DOHH2 (cell line): Measurements from ENCODE around the gene ECHS1.
"Not testable (repeated sequence)": the region's sequence is repeated elsewhere in the genome, so short reads cannot be mapped to it uniquely, and the experiment has no call there.

Source experiments
- H3F3A ChIP-seq: fragments of 200-600 bp; sonication (generic), shearing (Covaris generic); 2 replicates; pipeline ENCODE4 v1.6.0; 2016; ENCODE audit warnings: antibody characterized with exemption, mild to moderate bottlenecking; ENCODE audit not compliant: control insufficient read depth, insufficient read depth
- H3K27ac ChIP-seq: fragments of 200-600 bp; sonication (generic); 2 replicates; pipeline ENCODE4 v1.5.1; 2014; ENCODE audit warnings: low read depth, mild to moderate bottlenecking, low read length, moderate library complexity
- H3K27me3 ChIP-seq: fragments of 200-600 bp; sonication (generic); 2 replicates; pipeline ENCODE4 v1.6.1; 2014; ENCODE audit warnings: mild to moderate bottlenecking, low read length, mixed read lengths; ENCODE audit not compliant: control insufficient read depth
- H3K36me3 ChIP-seq: fragments of 200-600 bp; sonication (generic); 2 replicates; pipeline ENCODE4 v1.6.1; 2014; ENCODE audit warnings: mild to moderate bottlenecking, low read length, moderate library complexity, mixed read lengths; ENCODE audit not compliant: control insufficient read depth
- H3K4me1 ChIP-seq: fragments of 200-600 bp; sonication (generic); 2 replicates; pipeline ENCODE4 v1.6.1; 2014; ENCODE audit warnings: mild to moderate bottlenecking, low read length, mixed read lengths; ENCODE audit not compliant: control insufficient read depth
- H3K4me2 ChIP-seq: fragments of 200-600 bp; sonication (generic); 2 replicates; pipeline ENCODE4 v1.6.0; 2014; ENCODE audit warnings: mild to moderate bottlenecking, low read length, moderate library complexity
- H3K4me3 ChIP-seq: fragments of 200-600 bp; sonication (generic); 2 replicates; pipeline ENCODE4 v1.5.1; 2014; ENCODE audit warnings: mild to moderate bottlenecking, low read length, mixed read lengths
- H3K79me2 ChIP-seq: fragments of 200-600 bp; sonication (generic); 2 replicates; pipeline ENCODE4 v1.6.1; 2014; ENCODE audit warnings: mild to moderate bottlenecking, low read length, mixed read lengths; ENCODE audit not compliant: control insufficient read depth
- H3K9me2 ChIP-seq: fragments of 200-600 bp; sonication (generic); replicated peaks from 2 replicates; pipeline ENCODE4 v1.6.1; 2014; ENCODE audit warnings: mild to moderate bottlenecking, low read length, mixed read lengths; ENCODE audit not compliant: control insufficient read depth
- H3K9me3 ChIP-seq: fragments of 200-600 bp; sonication (generic); 2 replicates; pipeline ENCODE4 v1.6.1; 2014; ENCODE audit warnings: antibody characterized with exemption, low read length, mixed read lengths; ENCODE audit not compliant: control insufficient read depth, insufficient read depth
- H4K20me1 ChIP-seq: fragments of 200-600 bp; sonication (generic); 2 replicates; pipeline ENCODE4 v1.6.0; 2014; ENCODE audit warnings: low read depth, mild to moderate bottlenecking, antibody characterized with exemption, low read length, moderate library complexity; ENCODE audit not compliant: control insufficient read depth, insufficient read depth
- CTCF ChIP-seq: fragments of 200-600 bp; sonication (generic); IDR thresholded peaks from one replicate; pipeline ENCODE4 v1.5.1; 2014; ENCODE audit warnings: antibody characterized with exemption, mild to moderate bottlenecking, low read depth, low read length; ENCODE audit not compliant: poor library complexity, severe bottlenecking
- EZH2phosphoT487 ChIP-seq: fragments of 200-600 bp; sonication (generic); IDR thresholded peaks from 2 replicates; pipeline ENCODE4 v1.6.1; 2017; ENCODE audit warnings: borderline replicate concordance, mild to moderate bottlenecking, antibody characterized with exemption, low read length, moderate library complexity, mixed read lengths

ECHS1 gene

GRCh38 chr10:133418289-133418993, 45.3 kb upstream of the ECHS1 start:
- H3K4me1 ChIP-seq = no peaks in the 10 kb centered on the region
- no peak overlapping the region for H3K27ac ChIP-seq
- no peaks in the 10 kb centered on the region for H3K27me3 ChIP-seq
- no peaks in the 10 kb centered on the region for H3K9me2 ChIP-seq
- peaks cover 41% of the 10 kb centered on the region for H3K36me3 ChIP-seq
- H3K9me3 ChIP-seq = no peaks in the 10 kb centered on the region
- peaks cover 9% of the 10 kb centered on the region for H3K79me2 ChIP-seq
- no peaks in the 10 kb centered on the region for H3F3A ChIP-seq
- no peak overlapping the region for H3K4me3 ChIP-seq
- H4K20me1 ChIP-seq = no peaks in the 10 kb centered on the region
- no peak for TF ChIP-seq CTCF
- TF ChIP-seq EZH2phosphoT487 = no peak
- H3K4me2 ChIP-seq = no peak overlapping the region

- no peaks in the 10 kb centered on the region for H3K27me3 ChIP-seq
- no peaks in the 10 kb centered on the region for H3F3A ChIP-seq
- H3K27ac ChIP-seq = no peak overlapping the region
- H3K79me2 ChIP-seq = peaks cover 35% of the 10 kb centered on the region
- TF ChIP-seq CTCF = no peak
- TF ChIP-seq EZH2phosphoT487 = no peak
- peaks cover 19% of the 10 kb centered on the region; the same call in 1 of the 2 replicates for H3K9me3 ChIP-seq
- no peak overlapping the region for H3K4me2 ChIP-seq
- H3K9me2 ChIP-seq = no peaks in the 10 kb centered on the region
- no peak overlapping the region for H3K4me3 ChIP-seq
- no peaks in the 10 kb centered on the region for H4K20me1 ChIP-seq
- H3K36me3 ChIP-seq = peaks cover 62% of the 10 kb centered on the region
- no peaks in the 10 kb centered on the region for H3K4me1 ChIP-seq
These were observed 42.6 kb upstream of the ECHS1 start for GRCh38 chr10:133415752-133416151.

- not testable (repeated sequence) for H3K4me1 ChIP-seq, H3K27me3 ChIP-seq, H4K20me1 ChIP-seq, H3F3A ChIP-seq, H3K4me3 ChIP-seq, H3K27ac ChIP-seq, H3K9me2 ChIP-seq, H3K4me2 ChIP-seq
- Histone ChIP-seq H3K79me2 (peaks cover 48% of the 10 kb centered on the region), H3K36me3 (peaks cover 63% of the 10 kb centered on the region), H3K9me3 (peaks cover 25% of the 10 kb centered on the region; the same call in 1 of the 2 replicates)
These were observed 41.2 kb upstream of the ECHS1 start for GRCh38 chr10:133414401-133414800.

GRCh38 chr10:133412381-133412711, 39.2 kb upstream of the ECHS1 start:
- no peaks in the 10 kb centered on the region for H3K4me1 ChIP-seq
- H3F3A ChIP-seq = no peaks in the 10 kb centered on the region
- H3K79me2 ChIP-seq = peaks cover 69% of the 10 kb centered on the region
- no peak overlapping the region for H3K4me3 ChIP-seq
- H4K20me1 ChIP-seq = no peaks in the 10 kb centered on the region
- H3K36me3 ChIP-seq = peaks cover 74% of the 10 kb centered on the region
- H3K27ac ChIP-seq = no peak overlapping the region
- H3K27me3 ChIP-seq = no peaks in the 10 kb centered on the region
- peaks cover 27% of the 10 kb centered on the region; the same call in 1 of the 2 replicates for H3K9me3 ChIP-seq
- no peak overlapping the region for H3K4me2 ChIP-seq
- no peak for TF ChIP-seq EZH2phosphoT487
- TF ChIP-seq CTCF = no peak
- no peaks in the 10 kb centered on the region for H3K9me2 ChIP-seq
